IMR-90 (cell line): ENCODE data around the gene SLC27A2. TPM values are rescaled to one million over a fixed set of nuclear protein-coding genes. Genes with fewer than 3 reads are reported as not detected.

Source experiments
- ATAC-seq: fragments of 200-7000 bp; cut with Tn5 transposase; 2 replicates; pipeline ENCODE4 v1.9.1; 2020; ENCODE audit warnings: low read depth, mild to moderate bottlenecking, moderate library complexity
- BruUV-seq: library from RNA; stranded (reverse); fragments of 400-500 nt; replicated peaks from 2 replicates; lab custom pipeline; 2021; lab: Mats Ljungman, UMichigan
- CTCF ChIA-PET: fragments of 300-600 bp; formaldehyde crosslinking; extraction: SDS; loops from one replicate; lab custom pipeline; 2021; ENCODE audit warnings: antibody characterized with exemption; lab: Yijun Ruan, JAX
- POLR2A ChIA-PET: fragments of 300-600 bp; sonication (Branson Sonifier 250); formaldehyde crosslinking; loops from one replicate; lab custom pipeline; 2022; ENCODE audit warnings: antibody characterized with exemption; ENCODE audit not compliant: unreplicated experiment; lab: Charles Lee
- DNase-seq: peaks from one replicate; pipeline ENCODE4 v3.0.0; 2013
- H2AFZ ChIP-seq: replicated peaks from 2 replicates; pipeline ENCODE3; 2013; ENCODE audit warnings: low read length, mild to moderate bottlenecking; ENCODE audit not compliant: poor library complexity
- H2AK5ac ChIP-seq: 2 replicates; pipeline ENCODE4 v1.6.1; 2013; ENCODE audit warnings: low read depth, low read length, inconsistent platforms
- H2AK9ac ChIP-seq: replicated peaks from 2 replicates; pipeline ENCODE3; 2013; ENCODE audit warnings: mild to moderate bottlenecking, low read depth, low read length, moderate library complexity; ENCODE audit not compliant: poor library complexity
- H2BK120ac ChIP-seq: 2 replicates; pipeline ENCODE4 v1.6.1; 2013; ENCODE audit warnings: low read depth, low read length, inconsistent platforms
- H2BK15ac ChIP-seq: 3 replicates; pipeline ENCODE4 v1.6.1; 2013; ENCODE audit warnings: low read depth, low read length, inconsistent platforms
- H2BK20ac ChIP-seq: 2 replicates; pipeline ENCODE4 v1.6.1; 2013; ENCODE audit warnings: low read depth, mild to moderate bottlenecking, inconsistent platforms, low read length, moderate library complexity
- H2BK5ac ChIP-seq: 2 replicates; pipeline ENCODE4 v1.6.1; 2013; ENCODE audit warnings: mild to moderate bottlenecking, low read depth, low read length, inconsistent platforms; ENCODE audit not compliant: poor library complexity, severe bottlenecking
- H3K14ac ChIP-seq: replicated peaks from 2 replicates; pipeline ENCODE4 v1.6.1; 2013; ENCODE audit warnings: low read depth, low read length, inconsistent platforms
- H3K18ac ChIP-seq: 2 replicates; pipeline ENCODE4 v1.6.1; 2013; ENCODE audit warnings: low read depth, low read length, control low read depth
- H3K23ac ChIP-seq: 2 replicates; pipeline ENCODE4 v1.6.1; 2013; ENCODE audit warnings: low read depth, low read length, inconsistent platforms
- H3K27ac ChIP-seq: 2 replicates; pipeline ENCODE4 v1.5.1; 2013; ENCODE audit warnings: mild to moderate bottlenecking, control low read depth, low read length; ENCODE audit not compliant: insufficient read depth
- H3K27me3 ChIP-seq: 2 replicates; pipeline ENCODE4 v1.6.1; 2013; ENCODE audit warnings: low read length; ENCODE audit not compliant: control insufficient read depth, insufficient read depth
- H3K36me3 ChIP-seq: 2 replicates; pipeline ENCODE4 v1.6.1; 2013; ENCODE audit warnings: low read length, mixed read lengths; ENCODE audit not compliant: control insufficient read depth, insufficient read depth
- H3K4ac ChIP-seq: 2 replicates; pipeline ENCODE4 v1.6.1; 2013; ENCODE audit warnings: low read depth, low read length, inconsistent platforms
- H3K4me1 ChIP-seq: 2 replicates; pipeline ENCODE4 v1.6.1; 2013; ENCODE audit warnings: low read length, mixed read lengths; ENCODE audit not compliant: control insufficient read depth, insufficient read depth
- H3K4me2 ChIP-seq: 2 replicates; pipeline ENCODE4 v1.6.1; 2013; ENCODE audit warnings: low read depth, mild to moderate bottlenecking, control low read depth, low read length, moderate library complexity
- H3K4me3 ChIP-seq: 2 replicates; pipeline ENCODE4 v1.5.1; 2013; ENCODE audit warnings: low read depth, mild to moderate bottlenecking, control low read depth, low read length, moderate library complexity; ENCODE audit not compliant: insufficient read depth
- H3K56ac ChIP-seq: 2 replicates; pipeline ENCODE4 v1.6.1; 2013; ENCODE audit warnings: low read length, inconsistent platforms; ENCODE audit not compliant: insufficient read depth; ENCODE audit errors: extremely low read depth
- H3K79me1 ChIP-seq, 2 experiments: 2 replicates each; pipeline ENCODE4 v1.6.1; 2013; ENCODE audit warnings: low read length in 2 of 2, inconsistent platforms in 1 of 2, low read depth in 1 of 2
- H3K9ac ChIP-seq: 2 replicates; pipeline ENCODE4 v1.6.1; 2013; ENCODE audit warnings: low read depth, low read length, control low read depth
- H3K9me1 ChIP-seq: 2 replicates; pipeline ENCODE4 v1.6.1; 2013; ENCODE audit warnings: low read length, inconsistent platforms; ENCODE audit not compliant: insufficient read depth
- H3K9me3 ChIP-seq: 2 replicates; pipeline ENCODE4 v1.6.1; 2013; ENCODE audit warnings: low read length; ENCODE audit not compliant: control insufficient read depth, insufficient read depth
- H4K20me1 ChIP-seq: 2 replicates; pipeline ENCODE4 v1.6.1; 2013; ENCODE audit warnings: low read length, inconsistent platforms; ENCODE audit not compliant: insufficient read depth
- H4K5ac ChIP-seq: 2 replicates; pipeline ENCODE4 v1.6.1; 2013; ENCODE audit warnings: mild to moderate bottlenecking, low read depth, low read length, control low read depth
- H4K8ac ChIP-seq, 2 experiments: 2 replicates each; pipeline ENCODE4 v1.6.1; 2013; ENCODE audit warnings: low read depth in 2 of 2, low read length in 2 of 2, control low read depth in 1 of 2, inconsistent platforms in 1 of 2
- H4K91ac ChIP-seq: 2 replicates; pipeline ENCODE4 v1.6.1; 2013; ENCODE audit warnings: low read depth, low read length, inconsistent platforms; ENCODE audit not compliant: insufficient read depth
- BHLHE40 ChIP-seq: fragments of 150-350 bp; IDR thresholded peaks from 2 replicates; pipeline ENCODE4 v1.6.1; 2016; ENCODE audit warnings: mild to moderate bottlenecking, low read depth, low read length
- CEBPB ChIP-seq: IDR thresholded peaks from 2 replicates; pipeline ENCODE4 v1.6.1; 2012; ENCODE audit warnings: low read depth, low read length, improper control_type of control experiment
- CHD1 ChIP-seq: IDR thresholded peaks from 2 replicates; pipeline ENCODE4 v1.6.1; 2012; ENCODE audit warnings: low read depth, low read length, improper control_type of control experiment
- FOS ChIP-seq: fragments of 150-350 bp; IDR thresholded peaks from 2 replicates; pipeline ENCODE4 v1.6.1; 2016; ENCODE audit warnings: low read depth, low read length
- MAFK ChIP-seq: IDR thresholded peaks from 2 replicates; pipeline ENCODE4 v1.6.1; 2012; ENCODE audit warnings: low read depth, low read length, improper control_type of control experiment
- MAZ ChIP-seq: IDR thresholded peaks from 2 replicates; pipeline ENCODE4 v1.6.1; 2012; ENCODE audit warnings: low read depth, mild to moderate bottlenecking, low read length, improper control_type of control experiment, moderate library complexity, borderline replicate concordance
- MXI1 ChIP-seq: IDR thresholded peaks from 2 replicates; pipeline ENCODE4 v1.6.1; 2012; ENCODE audit warnings: low read depth, mild to moderate bottlenecking, low read length, moderate library complexity, borderline replicate concordance
- NFE2L2 ChIP-seq: fragments of 150-350 bp; IDR thresholded peaks from 2 replicates; pipeline ENCODE4 v1.6.1; 2016; ENCODE audit warnings: low read depth, mild to moderate bottlenecking, low read length
- POLR2A ChIP-seq: IDR thresholded peaks from 2 replicates; pipeline ENCODE4 v1.6.1; 2012; ENCODE audit warnings: mild to moderate bottlenecking, low read depth, low read length
- RAD21 ChIP-seq: IDR thresholded peaks from 2 replicates; pipeline ENCODE4 v1.6.1; 2012; ENCODE audit warnings: low read length, improper control_type of control experiment
- RCOR1 ChIP-seq: IDR thresholded peaks from 2 replicates; pipeline ENCODE4 v1.6.1; 2012; ENCODE audit warnings: mild to moderate bottlenecking, low read length, improper control_type of control experiment; ENCODE audit not compliant: insufficient replicate concordance
- RFX5 ChIP-seq: IDR thresholded peaks from 2 replicates; pipeline ENCODE4 v1.8.0; 2012; ENCODE audit warnings: low read depth, mild to moderate bottlenecking, low read length, moderate library complexity
- SMC3 ChIP-seq: fragments of 150-350 bp; IDR thresholded peaks from 2 replicates; pipeline ENCODE4 v1.6.1; 2016; ENCODE audit warnings: low read depth, mild to moderate bottlenecking, antibody characterized with exemption, low read length, moderate library complexity
- USF2 ChIP-seq: fragments of 150-350 bp; IDR thresholded peaks from 2 replicates; pipeline ENCODE4 v1.6.1; 2017; ENCODE audit warnings: mild to moderate bottlenecking, antibody characterized with exemption, low read length, low read depth
- WGBS, 2 experiments: methylation state at CpG; one replicate each; pipeline versions ENCODE4 v1.1.5 to v1.1.7; 2013; ENCODE audit warnings: missing lambda C conversion rate in 2 of 2; ENCODE audit not compliant: insufficient read length in 1 of 2; ENCODE audit errors: extremely low coverage in 2 of 2; 5-methylcytosine and 5-hydroxymethylcytosine counted together
- dilution Hi-C: fragments of 300-500 bp; cut with HindIII; formaldehyde crosslinking; loops from one replicate; pipeline ENCODE4 v1.14.3; 2018; ENCODE audit warnings: low sequenced_read_pairs; ENCODE audit not compliant: unreplicated experiment
- in situ Hi-C: fragments of 300-500 bp; cut with MboI; formaldehyde crosslinking; loops from 3 replicates; pipeline ENCODE4 v1.14.3; 2019; ENCODE audit warnings: low sequenced_read_pairs, inconsistent platforms, mixed read lengths
- intact Hi-C: fragments of 100-400 bp; cut with micrococcal nuclease; formaldehyde crosslinking; loops from 2 replicates; pipeline ENCODE4 v1.10.0; 2022
- polyA plus RNA-seq, 3 experiments: library from polyadenylated mRNA; depleted of rRNA; stranded (reverse); fragments of >200 nt; gene quantifications; 2 replicates each; pipeline ENCODE4 v1.2.3, GENCODE V29; 2012; ENCODE audit warnings: low replicate concordance in 1 of 3
- total RNA-seq: library from RNA; depleted of rRNA; stranded (reverse); fragments of >200 nt; gene quantifications from 2 replicates; pipeline ENCODE4 v1.2.3, GENCODE V29; 2012
- TF ChIP-seq, protein P1 (sequence below): conservative IDR thresholded peaks from 2 replicates; pipeline ENCODE4 v1.5.1; 2012; ENCODE audit warnings: mild to moderate bottlenecking, low read depth, low read length, improper control_type of control experiment
- TF ChIP-seq, protein P2 (sequence below): fragments of 150-350 bp; IDR thresholded peaks from 2 replicates; pipeline ENCODE4 v1.6.1; 2016; ENCODE audit warnings: low read depth, mild to moderate bottlenecking, low read length, moderate library complexity, borderline replicate concordance

The SLC27A2 gene
- total and polyA plus RNA-seq, 2 of the 4 experiments (the other 2 are of a cell fraction) = under 0.01 TPM; not detected in 1

DNA sequence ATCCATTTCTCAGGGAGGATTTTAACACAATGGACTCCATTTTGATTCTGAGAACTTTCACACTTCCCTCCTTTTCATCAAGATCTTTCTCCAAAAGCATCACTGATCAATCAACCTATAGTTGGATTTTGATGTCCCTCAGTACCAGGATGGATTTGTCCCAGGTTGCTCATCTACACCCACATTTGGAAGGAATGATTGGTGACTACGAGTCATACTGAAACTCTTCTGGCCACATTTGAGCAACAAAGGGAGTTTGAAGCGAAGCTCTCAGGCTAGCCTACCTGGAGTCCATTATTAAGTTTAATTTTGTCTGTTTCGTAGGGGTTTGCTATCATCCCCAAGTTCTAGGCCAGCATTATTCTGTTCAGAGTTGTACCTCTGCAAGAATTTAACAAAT is 31.6 kb upstream of the SLC27A2 start:
- Histone ChIP-seq H4K5ac (no peak overlapping the region), H3K79me1 (no peaks in the 10 kb centered on the region), H3K14ac (no peak overlapping the region), H2AFZ (no peak overlapping the region), H3K56ac (no peak overlapping the region), H2AK9ac (no peak overlapping the region), H2BK120ac (no peak overlapping the region), H3K9me1 (no peaks in the 10 kb centered on the region), H2BK20ac (no peak overlapping the region), H3K4me1 (no peaks in the 10 kb centered on the region; the same call in 1 of the 2 replicates), H3K9me3 (0 out of 2 replicates have a peak, but pooled peaks cover 2% of the 10 kb centered on the region), H3K27ac (no peak overlapping the region), H3K36me3 (no peaks in the 10 kb centered on the region), H3K23ac (no peak overlapping the region), H2BK15ac (no peak overlapping the region), H2AK5ac (no peak overlapping the region), H3K4me3 (no peak overlapping the region), H4K91ac (no peak overlapping the region), H4K20me1 (no peaks in the 10 kb centered on the region), H3K9ac (no peak overlapping the region), H3K4ac (no peak overlapping the region), H3K4me2 (no peak overlapping the region), H3K18ac (no peak overlapping the region), H4K8ac (no peak overlapping the region; a peak in 1 of 4 replicates), H2BK5ac (no peak overlapping the region), H3K27me3 (no peaks in the 10 kb centered on the region)
- ChIA-PET CTCF (interaction anchor here (0.6 kb wide), 1 partner anchor 728 kb away, joined by 4 read pairs; no protein-coding TSS in a partner anchor), POLR2A (no interaction called here)
- intact Hi-C loops = no loop called here
- TF ChIP-seq, protein P1, sequence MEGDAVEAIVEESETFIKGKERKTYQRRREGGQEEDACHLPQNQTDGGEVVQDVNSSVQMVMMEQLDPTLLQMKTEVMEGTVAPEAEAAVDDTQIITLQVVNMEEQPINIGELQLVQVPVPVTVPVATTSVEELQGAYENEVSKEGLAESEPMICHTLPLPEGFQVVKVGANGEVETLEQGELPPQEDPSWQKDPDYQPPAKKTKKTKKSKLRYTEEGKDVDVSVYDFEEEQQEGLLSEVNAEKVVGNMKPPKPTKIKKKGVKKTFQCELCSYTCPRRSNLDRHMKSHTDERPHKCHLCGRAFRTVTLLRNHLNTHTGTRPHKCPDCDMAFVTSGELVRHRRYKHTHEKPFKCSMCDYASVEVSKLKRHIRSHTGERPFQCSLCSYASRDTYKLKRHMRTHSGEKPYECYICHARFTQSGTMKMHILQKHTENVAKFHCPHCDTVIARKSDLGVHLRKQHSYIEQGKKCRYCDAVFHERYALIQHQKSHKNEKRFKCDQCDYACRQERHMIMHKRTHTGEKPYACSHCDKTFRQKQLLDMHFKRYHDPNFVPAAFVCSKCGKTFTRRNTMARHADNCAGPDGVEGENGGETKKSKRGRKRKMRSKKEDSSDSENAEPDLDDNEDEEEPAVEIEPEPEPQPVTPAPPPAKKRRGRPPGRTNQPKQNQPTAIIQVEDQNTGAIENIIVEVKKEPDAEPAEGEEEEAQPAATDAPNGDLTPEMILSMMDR = no peak
- TF ChIP-seq SMC3 (no peak), NFE2L2 (no peak), RAD21 (no peak), CHD1 (no peak), CEBPB (no peak), MAZ (no peak), BHLHE40 (no peak), MAFK (no peak), POLR2A (no peak), MXI1 (no peak), USF2 (no peak), RFX5 (no peak), FOS (no peak), RCOR1 (no peak)
- TF ChIP-seq, protein P2, sequence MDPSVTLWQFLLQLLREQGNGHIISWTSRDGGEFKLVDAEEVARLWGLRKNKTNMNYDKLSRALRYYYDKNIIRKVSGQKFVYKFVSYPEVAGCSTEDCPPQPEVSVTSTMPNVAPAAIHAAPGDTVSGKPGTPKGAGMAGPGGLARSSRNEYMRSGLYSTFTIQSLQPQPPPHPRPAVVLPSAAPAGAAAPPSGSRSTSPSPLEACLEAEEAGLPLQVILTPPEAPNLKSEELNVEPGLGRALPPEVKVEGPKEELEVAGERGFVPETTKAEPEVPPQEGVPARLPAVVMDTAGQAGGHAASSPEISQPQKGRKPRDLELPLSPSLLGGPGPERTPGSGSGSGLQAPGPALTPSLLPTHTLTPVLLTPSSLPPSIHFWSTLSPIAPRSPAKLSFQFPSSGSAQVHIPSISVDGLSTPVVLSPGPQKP = no peak
- DNase-seq (no peak), ATAC-seq (no peak)
- BruUV-seq = no TSS peak
- no CpG with 5 or more reads among the region's 3 CpGs for WGBS, 2 experiments
- in situ Hi-C loops = no loop called here
- dilution Hi-C loops = no loop called here
